Measurements from ENCODE around the gene SERPINB1.

SERPINB1 gene

GRCh38 chr6:2823104-2823850, 18.4 kb downstream of the SERPINB1 start:
- TF ChIP-seq CTCF (conservative IDR thresholded peaks at IDR 0.05; ENCODE audit: low read depth, low read length) = no peak
- DNase-seq (ENCODE audit: low read depth) = no peak
- no peak overlapping the region for H3K4me3 ChIP-seq (ENCODE audit: low read depth, low read length)

GRCh38 chr6:2821554-2821953, 20.1 kb downstream of the SERPINB1 start:
- no peak for TF ChIP-seq CTCF (conservative IDR thresholded peaks at IDR 0.05; ENCODE audit: low read depth, low read length)
- no peak overlapping the region for H3K4me3 ChIP-seq (ENCODE audit: low read depth, low read length)
- no peak for DNase-seq (ENCODE audit: low read depth)

- DNase-seq (ENCODE audit: low read depth) = no peak
- TF ChIP-seq CTCF (conservative IDR thresholded peaks at IDR 0.05; ENCODE audit: low read depth, low read length) = no peak
- H3K4me3 ChIP-seq (ENCODE audit: low read depth, low read length) = no peak overlapping the region
Observed at GRCh38 chr6:2820415-2820814, 21.2 kb downstream of the SERPINB1 start.

GRCh38 chr6:2819978-2820377, 21.7 kb downstream of the SERPINB1 start:
- TF ChIP-seq CTCF (conservative IDR thresholded peaks at IDR 0.05; ENCODE audit: low read depth, low read length) = no peak
- no peak overlapping the region for H3K4me3 ChIP-seq (ENCODE audit: low read depth, low read length)
- no peak for DNase-seq (ENCODE audit: low read depth)

- H3K4me3 ChIP-seq (ENCODE audit: low read depth, low read length) = no peak overlapping the region
- TF ChIP-seq CTCF (conservative IDR thresholded peaks at IDR 0.05; ENCODE audit: low read depth, low read length) = no peak
- DNase-seq (ENCODE audit: low read depth) = no peak
Observed at GRCh38 chr6:2819115-2819514, 22.5 kb downstream of the SERPINB1 start.

- peak; percentile 73 for DNase-seq (ENCODE audit: low read depth)
- TF ChIP-seq CTCF (conservative IDR thresholded peaks at IDR 0.05; ENCODE audit: low read depth, low read length) = no peak
- no peak overlapping the region for H3K4me3 ChIP-seq (ENCODE audit: low read depth, low read length)
Observed at GRCh38 chr6:2818593-2818992, 23.1 kb downstream of the SERPINB1 start.

- no peak for TF ChIP-seq CTCF (conservative IDR thresholded peaks at IDR 0.05; ENCODE audit: low read depth, low read length)
- no peak overlapping the region for H3K4me3 ChIP-seq (ENCODE audit: low read depth, low read length)
- peak; percentile 65 for DNase-seq (ENCODE audit: low read depth)
Observed at GRCh38 chr6:2817903-2818443, 23.7 kb downstream of the SERPINB1 start.

Measured in choroid plexus epithelial cell (primary cell).